Liver (tissue), 3 donors: ENCODE results near the gene STK35.

ENCODE experiments used
- CTCF ChIP-seq: fragments of 150-350 bp; IDR thresholded peaks from 2 replicates; pipeline ENCODE4 v1.5.1; 2017; ENCODE audit warnings: improper control_type of control experiment, low read depth, low read length; ENCODE audit not compliant: missing input control
- EGR1 ChIP-seq, 2 donors: IDR thresholded peaks; 2 replicates each; pipeline ENCODE4 v1.6.1; 2016 to 2018; ENCODE audit warnings: antibody characterized with exemption in 2 of 2, low read depth in 2 of 2
- GABPA ChIP-seq, 2 donors: IDR thresholded peaks in 1 of 2; conservative IDR thresholded peaks in 1 of 2; 2 replicates each; pipeline ENCODE4 v1.6.1; 2016; ENCODE audit warnings: antibody characterized with exemption in 2 of 2, mild to moderate bottlenecking in 1 of 2, moderate library complexity in 1 of 2
- NR2F2 ChIP-seq: IDR thresholded peaks from 2 replicates; pipeline ENCODE4 v1.6.1; 2016; ENCODE audit warnings: antibody characterized with exemption
- RAD21 ChIP-seq, 2 donors: IDR thresholded peaks; 2 replicates each; pipeline ENCODE4 v1.6.1; 2016; ENCODE audit warnings: antibody characterized with exemption in 2 of 2, mild to moderate bottlenecking in 2 of 2
- ZBTB33 ChIP-seq: IDR thresholded peaks from 2 replicates; pipeline ENCODE4 v1.6.1; 2016; ENCODE audit warnings: antibody characterized with exemption
- TF ChIP-seq, protein P1 (sequence below): IDR thresholded peaks from 2 replicates; pipeline ENCODE4 v1.6.1; 2016; ENCODE audit warnings: antibody characterized with exemption
- donor health status: healthy.
- donor health status: healthy.

DNA sequence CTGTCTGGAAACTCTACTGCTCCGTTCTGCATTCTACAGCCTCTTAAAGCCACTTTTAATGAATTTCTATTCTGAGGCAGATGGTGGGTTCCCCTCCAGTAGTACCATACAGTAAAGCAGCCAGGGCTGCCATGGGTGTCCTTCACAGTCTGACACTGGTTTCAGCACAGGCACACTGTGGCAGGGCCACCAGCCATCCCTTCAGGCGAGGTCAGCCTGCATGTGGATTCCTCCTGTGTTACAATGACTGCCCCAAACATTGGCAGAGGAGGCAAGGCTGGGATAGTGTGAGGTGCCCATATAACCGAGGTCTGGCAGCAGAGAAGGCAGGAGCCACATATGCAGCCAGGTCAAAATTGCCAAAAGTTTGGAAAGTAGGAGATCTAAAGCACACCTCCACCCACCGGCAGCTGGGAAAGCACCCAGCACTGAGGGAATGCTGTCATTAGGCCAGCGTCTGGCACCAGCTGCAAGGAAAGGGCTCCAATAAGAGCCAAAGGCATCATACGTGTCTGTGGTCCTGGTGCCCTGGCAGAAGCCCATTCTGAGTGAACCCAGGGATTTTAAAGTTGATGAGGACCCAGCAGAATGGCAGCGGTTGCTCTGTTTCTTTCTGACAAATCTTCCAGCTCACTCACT, 24.0 kb downstream of the STK35 start:
- TF ChIP-seq, protein P1, sequence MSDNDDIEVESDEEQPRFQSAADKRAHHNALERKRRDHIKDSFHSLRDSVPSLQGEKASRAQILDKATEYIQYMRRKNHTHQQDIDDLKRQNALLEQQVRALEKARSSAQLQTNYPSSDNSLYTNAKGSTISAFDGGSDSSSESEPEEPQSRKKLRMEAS, result no peak
- no peak for TF ChIP-seq CTCF
- no peak for TF ChIP-seq EGR1 (IDR thresholded peaks at IDR 0.05; ENCODE audit: low read depth in 2 of 2)
- TF ChIP-seq NR2F2, result no peak
- no peak for TF ChIP-seq ZBTB33
- no peak for TF ChIP-seq RAD21 (IDR thresholded peaks at IDR 0.05)
- TF ChIP-seq GABPA (IDR thresholded peaks at IDR 0.05 in 1 of 2, conservative IDR thresholded peaks at IDR 0.05 in 1 of 2), result no peak
